ENCODE results near the gene ARL5C. TPM values are rescaled to one million over a fixed set of nuclear protein-coding genes. Genes with fewer than 3 reads are reported as not detected.

The ARL5C gene
- total and polyA plus RNA-seq, 2 donors (not counting 1 experiment from before 2014, with no cell fraction given) = not detected

DNA sequence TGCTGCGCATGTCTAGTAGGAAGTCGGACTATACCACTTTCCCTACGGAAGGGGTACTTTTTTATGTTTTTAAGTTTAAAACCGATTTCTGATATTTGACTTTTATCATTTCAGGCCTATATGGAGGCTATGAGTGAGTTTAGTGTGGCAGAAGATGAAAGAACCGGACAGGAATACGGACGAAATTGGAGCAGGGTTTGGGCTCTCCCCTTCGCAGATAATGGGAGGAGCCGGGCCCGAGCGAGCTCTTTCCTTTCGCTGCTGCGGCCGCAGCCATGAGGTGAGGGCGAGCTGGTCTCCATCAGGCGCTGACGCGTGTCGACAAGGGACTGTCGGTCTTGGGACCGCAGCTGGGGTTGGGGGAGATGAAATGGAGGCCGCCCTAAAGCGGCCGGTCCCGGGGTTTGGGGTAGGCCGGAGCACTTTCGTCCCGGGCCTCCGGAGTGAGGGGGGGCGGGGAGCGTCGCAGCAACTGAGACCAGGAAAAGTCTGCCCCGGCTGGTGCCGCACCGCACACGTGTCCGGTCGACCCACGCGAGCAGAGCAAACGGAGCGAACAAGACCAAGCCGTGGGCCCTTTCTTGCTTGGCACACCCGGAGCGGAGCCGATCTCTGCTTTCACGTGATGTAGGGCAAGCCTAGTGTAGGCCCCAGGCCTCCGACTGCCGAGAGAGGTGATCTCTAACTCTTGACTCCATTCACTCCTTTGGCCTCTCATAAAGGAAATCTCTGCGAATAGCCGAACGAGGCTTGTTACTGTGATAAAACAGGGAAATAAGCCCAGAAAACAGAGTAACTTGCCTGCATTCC lies 34.3 kb upstream of the ARL5C start, which contains the start of gene RPL19:
RPL19 (plus strand) TSS at position 214 of the 810 bp plus-strand sequence; CDS start at position 276, 62 bp downstream.
- intact Hi-C loops (cut with micrococcal nuclease) = loop anchor here (1.0 to 10.0 kb wide), 2 partner anchors 9 to 205 kb away; partner anchors contain the start of gene FBXL20
- H3K4me3 ChIP-seq (ENCODE audit: control extremely low read depth in 1 of 5, extremely low read depth in 1 of 5, insufficient read depth in 1 of 5, low read depth in 2 of 5, low read length in 4 of 5) = peak within 1 kb of the TSS; percentile 78 to 100 (median 95)
- peaks cover 4 to 41% of the 10 kb centered on the region in 2 experiments for H3K36me3 ChIP-seq (replicated peaks in 1 of 2; ENCODE audit: control extremely low read depth in 1 of 2, control insufficient read depth in 1 of 2, extremely low read depth in 1 of 2, insufficient read depth in 2 of 2, low read length in 1 of 2)
- peak within 1 kb of the TSS; percentile 74 for H2AFZ ChIP-seq (ENCODE audit: insufficient read depth, low read depth, low read length, poor library complexity, severe bottlenecking)
- ATAC-seq (ENCODE audit: low read depth) = peak; percentile 82
- CTCF ChIA-PET = interaction anchor here (1.0 to 18.9 kb wide), 8 partner anchors 9 to 217 kb away, joined by 3 to 707 read pairs (median 11); no protein-coding TSS in a partner anchor
- peaks cover 37 to 61% of the 10 kb centered on the region in 2 donors for H3K4me1 ChIP-seq (ENCODE audit: control insufficient read depth in 2 of 2, insufficient read depth in 2 of 2, low read length in 2 of 2)
- POLR2A ChIA-PET = interaction anchor here (0.6 to 1.9 kb wide), 16 partner anchors 9 to 530 kb away, joined by 3 to 19 read pairs (median 5); partner anchors contain the start of genes CDK12, LASP1, MIEN1 and RPL23
- Mint-ChIP-seq H3K4me3 (peak within 1 kb of the TSS; percentile 89), H3K27me3 (no peaks in the 10 kb centered on the region), H3K27ac (peak within 1 kb of the TSS; percentile 100), H3K4me1 (peaks cover 57% of the 10 kb centered on the region), H3K9me3 (ENCODE audit: insufficient read depth) (no peaks in the 10 kb centered on the region)
- no peaks in the 10 kb centered on the region for H3K9me3 ChIP-seq (ENCODE audit: control extremely low read depth in 1 of 3, control insufficient read depth in 2 of 3, insufficient read depth in 1 of 3, low read length in 2 of 3)
- H3K4me2 ChIP-seq (replicated peaks; ENCODE audit: low read depth, low read length, poor library complexity, severe bottlenecking) = peak within 1 kb of the TSS; percentile 83
- under 1% methylated on average over 40 of the region's 52 CpGs for WGBS (ENCODE audit: insufficient coverage)
- peak within 1 kb of the TSS; percentile 89 to 99 for H3K27ac ChIP-seq (ENCODE audit: low read length in 2 of 2)
- TF ChIP-seq EZH2 (IDR thresholded peaks at IDR 0.05; ENCODE audit: borderline replicate concordance, insufficient read depth, low read depth, low read length, poor library complexity, severe bottlenecking) = no peak
- TF ChIP-seq CTCF (IDR thresholded peaks at IDR 0.05) = no peak
- H3K9ac ChIP-seq (ENCODE audit: low read length) = peak within 1 kb of the TSS; percentile 91
- H3K79me2 ChIP-seq (ENCODE audit: control insufficient read depth, insufficient read depth, low read length) = peaks cover 20% of the 10 kb centered on the region
- no peaks in the 10 kb centered on the region for H3K27me3 ChIP-seq (replicated peaks in 1 of 4; ENCODE audit: control extremely low read depth in 1 of 4, control insufficient read depth in 3 of 4, insufficient read depth in 4 of 4, low read length in 3 of 4)
- peak; percentile 95 for DNase-seq
- peaks cover 38% of the 10 kb centered on the region for H4K20me1 ChIP-seq (ENCODE audit: control insufficient read depth, insufficient read depth, low read length, poor library complexity, severe bottlenecking)

Data from B cell (primary cell).